HCT116 (cell line): ENCODE data around the gene TUBB4A. TPM values are rescaled to one million over a fixed set of nuclear protein-coding genes. Genes with fewer than 3 reads are reported as not detected.

ENCODE experiments used
- ATAC-seq: fragments of 200-7000 bp; cut with Tn5 transposase; 2 replicates; pipeline ENCODE4 v1.9.1; 2020; ENCODE audit warnings: mild to moderate bottlenecking, moderate library complexity
- BruUV-seq: library from RNA; stranded (reverse); fragments of 400-500 nt; replicated peaks from 2 replicates; lab custom pipeline; 2021; lab: Mats Ljungman, UMichigan
- CTCF ChIA-PET: fragments of 300-600 bp; sonication (Branson Sonifier 250); formaldehyde crosslinking; loops from one replicate; lab custom pipeline; 2021; ENCODE audit warnings: antibody characterized with exemption; lab: Charles Lee
- POLR2A ChIA-PET: fragments of 300-600, 350-600 bp; sonication (Branson Sonifier 250); formaldehyde crosslinking; loops from one replicate; lab custom pipeline; 2021; ENCODE audit warnings: antibody characterized with exemption; lab: Charles Lee
- RAD21 ChIA-PET, 2 experiments: fragments of 300-600 bp; sonication (Branson Sonifier 250); formaldehyde crosslinking; loops; one replicate each; lab custom pipeline; 2023; ENCODE audit warnings: low total read pairs in 2 of 2; ENCODE audit not compliant: uncharacterized antibody in 2 of 2, unreplicated experiment in 2 of 2, low non-redundant PET in 1 of 2; lab: Charles Lee
- DNase-seq: peaks from one replicate; pipeline ENCODE4 v3.0.0-alpha.2; 2010; ENCODE audit warnings: low read depth, low spot score
- H2AFZ ChIP-seq: fragments of 200-600 bp; shearing (Covaris generic), sonication (generic); 2 replicates; pipeline ENCODE4 v1.6.1; 2017; ENCODE audit warnings: low read depth, mixed run types, mixed read lengths, antibody characterized with exemption, low read length; ENCODE audit not compliant: poor library complexity, severe bottlenecking
- H3K27ac ChIP-seq: 2 replicates; pipeline ENCODE4 v1.5.1; 2012; ENCODE audit warnings: low read depth, low read length
- H3K27me3 ChIP-seq: fragments of 200-600 bp; sonication (generic); 2 replicates; pipeline ENCODE4 v1.6.1; 2016; ENCODE audit warnings: mixed run types, low read length, mixed read lengths; ENCODE audit not compliant: insufficient read depth
- H3K36me3 ChIP-seq, 2 experiments: fragments of 200-500 bp in 1 of 2; fragments of 200-600 bp in 1 of 2; sonication (Bioruptor generic) in 1 of 2; sonication (generic) in 1 of 2; 2 replicates each; pipeline versions ENCODE4 v1.5.1 to v1.6.1; 2014 to 2016; ENCODE audit warnings: low read length in 2 of 2, inconsistent platforms in 1 of 2, mixed read lengths in 1 of 2, mixed run types in 1 of 2; ENCODE audit not compliant: insufficient read depth in 2 of 2, control insufficient read depth in 1 of 2
- H3K4me1 ChIP-seq, 2 experiments: fragments of 200-600 bp in 1 of 2; sonication (generic) in 1 of 2; 2 replicates each; pipeline versions ENCODE4 v1.5.1 to v1.6.1; 2012 to 2017; ENCODE audit warnings: low read length in 2 of 2, inconsistent platforms in 1 of 2, mild to moderate bottlenecking in 1 of 2, mixed read lengths in 1 of 2, mixed run types in 1 of 2, moderate library complexity in 1 of 2; ENCODE audit not compliant: insufficient read depth in 2 of 2, control insufficient read depth in 1 of 2
- H3K4me2 ChIP-seq: fragments of 200-600 bp; sonication (generic); 2 replicates; pipeline ENCODE4 v1.6.1; 2017; ENCODE audit warnings: mixed run types, low read length, mixed read lengths
- H3K4me3 ChIP-seq, 2 experiments: fragments of 200-600 bp in 1 of 2; sonication (generic) in 1 of 2; replicated peaks in 1 of 2; 2 replicates each; pipeline ENCODE4 v1.5.1; 2011 to 2016; ENCODE audit warnings: low read length in 2 of 2, control low read depth in 1 of 2, low read depth in 1 of 2, mild to moderate bottlenecking in 1 of 2, mixed read lengths in 1 of 2, mixed run types in 1 of 2
- H3K79me2 ChIP-seq: fragments of 200-600 bp; sonication (generic); 2 replicates; pipeline ENCODE4 v1.6.1; 2017; ENCODE audit warnings: mild to moderate bottlenecking, mixed run types, low read length, moderate library complexity, mixed read lengths; ENCODE audit not compliant: insufficient read depth
- H3K9ac ChIP-seq: fragments of 200-600 bp; sonication (generic); 2 replicates; pipeline ENCODE4 v1.6.1; 2016; ENCODE audit warnings: low read length, mixed read lengths
- H3K9me2 ChIP-seq: fragments of 200-600 bp; sonication (generic), shearing (Covaris generic); 2 replicates; pipeline ENCODE4 v1.6.1; 2017; ENCODE audit warnings: mixed run types, mild to moderate bottlenecking, moderate library complexity; ENCODE audit not compliant: insufficient read depth
- H3K9me3 ChIP-seq, 2 experiments: fragments of 200-500 bp in 1 of 2; fragments of 200-600 bp in 1 of 2; sonication (Bioruptor generic) in 1 of 2; sonication (generic) in 1 of 2; 2 replicates each; pipeline ENCODE4 v1.6.1; 2014 to 2017; ENCODE audit warnings: low read length in 2 of 2, mixed read lengths in 2 of 2, inconsistent platforms in 1 of 2, low read depth in 1 of 2, mild to moderate bottlenecking in 1 of 2, mixed run types in 1 of 2, moderate library complexity in 1 of 2; ENCODE audit not compliant: control insufficient read depth in 1 of 2, insufficient read depth in 1 of 2
- H4K20me1 ChIP-seq: fragments of 200-600 bp; sonication (generic), shearing (Covaris generic); 2 replicates; pipeline ENCODE4 v1.6.1; 2017; ENCODE audit warnings: mixed run types, mild to moderate bottlenecking, moderate library complexity; ENCODE audit not compliant: insufficient read depth
- CTCF ChIP-seq, 3 experiments: fragments of 200-600 bp in 1 of 3; sonication (generic) in 1 of 3; IDR thresholded peaks in 2 of 3; conservative IDR thresholded peaks in 1 of 3; 2 replicates each; pipeline ENCODE4 v1.5.1; 2012 to 2017; ENCODE audit warnings: low read depth in 2 of 3, low read length in 2 of 3, antibody characterized with exemption in 1 of 3, borderline replicate concordance in 1 of 3, control low read depth in 1 of 3, mild to moderate bottlenecking in 1 of 3, mixed read lengths in 1 of 3, mixed run types in 1 of 3, moderate library complexity in 1 of 3; ENCODE audit not compliant: insufficient read depth in 1 of 3
- MAX ChIP-seq: IDR thresholded peaks from 2 replicates; pipeline ENCODE4 v1.6.1; 2012
- POLR2A ChIP-seq: IDR thresholded peaks from 2 replicates; pipeline ENCODE4 v1.7.0; 2011; ENCODE audit warnings: borderline replicate concordance; ENCODE audit not compliant: insufficient read depth, insufficient read length; ENCODE audit errors: extremely low read depth
- SP1 ChIP-seq: IDR thresholded peaks from 2 replicates; pipeline ENCODE4 v1.6.1; 2012; ENCODE audit warnings: low read depth
- YY1 ChIP-seq: IDR thresholded peaks from 2 replicates; pipeline ENCODE4 v1.6.1; 2011; ENCODE audit warnings: low read length, low read depth, moderate library complexity, mild to moderate bottlenecking; ENCODE audit not compliant: insufficient replicate concordance; ENCODE audit errors: extremely low read depth
- intact Hi-C: fragments of 100-400 bp; cut with micrococcal nuclease; formaldehyde crosslinking; loops from 2 replicates; pipeline ENCODE4 v1.10.0; 2022
- total RNA-seq: library from RNA; stranded (reverse); gene quantifications from one replicate; pipeline ENCODE4 v1.2.1, GENCODE V29; 2021; ENCODE audit not compliant: unreplicated experiment

The TUBB4A gene
- total RNA-seq, 1 experiment from 2014 or later: 32.5 TPM

- POLR2A ChIA-PET: interaction anchor here (0.7 to 2.3 kb wide), 2 partner anchors 12 to 14 kb away, joined by 4 to 6 read pairs; no protein-coding TSS in a partner anchor
- Histone ChIP-seq H3K27ac (no peak overlapping the region; the same call in 1 of the 2 replicates), H3K9ac (no peak overlapping the region), H3K9me3 (no peaks in the 10 kb centered on the region), H3K4me1 (peaks cover 42 to 64% of the 10 kb centered on the region in 2 experiments), H3K36me3 (peaks cover 8 to 18% of the 10 kb centered on the region in 2 experiments; a peak in 3 of 4 replicates), H3K79me2 (peaks cover 27% of the 10 kb centered on the region), H3K4me2 (no peak overlapping the region), H3K9me2 (no peaks in the 10 kb centered on the region), H2AFZ (no peak overlapping the region), H3K27me3 (no peaks in the 10 kb centered on the region), H4K20me1 (no peaks in the 10 kb centered on the region), H3K4me3 (no peak overlapping the region)
- DNase-seq: no peak
- no peak for TF ChIP-seq MAX
- TF ChIP-seq CTCF (IDR thresholded peaks at IDR 0.05 in 2 of 3, conservative IDR thresholded peaks at IDR 0.05 in 1 of 3; ENCODE audit: borderline replicate concordance in 1 of 3, insufficient read depth in 1 of 3, low read depth in 2 of 3, low read length in 2 of 3): no peak
- TF ChIP-seq YY1: no peak
- TF ChIP-seq SP1: no peak
- no peak for TF ChIP-seq POLR2A
- no TSS peak for BruUV-seq
- RAD21 ChIA-PET: no interaction called here
- ATAC-seq: no peak
- intact Hi-C loops: no loop called here
- CTCF ChIA-PET: no interaction called here
These were observed 32.5 kb upstream of the TUBB4A start for GRCh38 chr19:6534451-6535093.
